ENCODE results near the gene CHN2.
"Not testable (repeated sequence)": the region's sequence is repeated elsewhere in the genome, so short reads cannot be mapped to it uniquely, and the experiment has no call there.

Gene CHN2

GRCh38 chr7:29190349-29191045, 4.1 kb upstream of the CHN2 start:
- no peak for DNase-seq

GRCh38 chr7:29192323-29192722, 2.3 kb upstream of the CHN2 start:
- DNase-seq, result no peak

- no peak for DNase-seq
Measured at GRCh38 chr7:29192811-29193210, 1.8 kb upstream of the CHN2 start.

- DNase-seq, result no peak
Measured at GRCh38 chr7:29193316-29194205, 1.0 kb upstream of the CHN2 start.

GRCh38 chr7:29194206-29194593, 375 bp upstream of the CHN2 start:
- DNase-seq, result peak; percentile 19 to 51 (median 36)

- no peak for DNase-seq
Measured at GRCh38 chr7:29196191-29196590, 1.6 kb downstream of the CHN2 start.

- DNase-seq, result peak in 2 of 4 experiments; percentile 44 to 59
Measured at GRCh38 chr7:29196971-29197595, 2.5 kb downstream of the CHN2 start.

GRCh38 chr7:29197916-29198315, 3.3 kb downstream of the CHN2 start:
- no peak for DNase-seq

GRCh38 chr7:29199776-29200175, 5.2 kb downstream of the CHN2 start:
- no peak for DNase-seq

GRCh38 chr7:29202651-29203069, 8.1 kb downstream of the CHN2 start:
- DNase-seq, result peak; percentile 87 to 98 (median 92)

- peak in 2 of 4 experiments; percentile 20 to 29 for DNase-seq
Measured at GRCh38 chr7:29204491-29205272, 10.1 kb downstream of the CHN2 start.

GRCh38 chr7:29207162-29207801, 12.7 kb downstream of the CHN2 start:
- peak in 1 of 4 experiments; percentile 27 for DNase-seq

- no peak for DNase-seq
Measured at GRCh38 chr7:29208410-29209250, 14.1 kb downstream of the CHN2 start.

- DNase-seq, result no peak
Measured at GRCh38 chr7:29209745-29210144, 15.2 kb downstream of the CHN2 start.

GRCh38 chr7:29212736-29213135, 18.2 kb downstream of the CHN2 start:
- not testable (repeated sequence) for DNase-seq

GRCh38 chr7:29214056-29214455, 19.5 kb downstream of the CHN2 start:
- no peak for DNase-seq

- DNase-seq, result no peak
Measured at GRCh38 chr7:29214816-29215215, 20.2 kb downstream of the CHN2 start.

GRCh38 chr7:29216128-29216527, 21.6 kb downstream of the CHN2 start:
- no peak for DNase-seq

GRCh38 chr7:29217113-29217512, 22.5 kb downstream of the CHN2 start:
- no peak for DNase-seq

GRCh38 chr7:29224726-29225125, 30.2 kb downstream of the CHN2 start:
- DNase-seq, result no peak
